Keratinocyte (primary cell): ENCODE results near the gene TOX4. TPM values are rescaled to one million over a fixed set of nuclear protein-coding genes. Genes with fewer than 3 reads are reported as not detected.

Experiments used
- DNase-seq: peaks from one replicate; pipeline ENCODE4 v3.0.0-alpha.2; 2011; ENCODE audit warnings: low read depth, missing footprints, low spot score
- FAIRE-seq: peaks from 2 replicates; lab custom pipeline; 2011; peaks lifted over from hg19 to GRCh38; lab: Jason Lieb, UNC
- H2AFZ ChIP-seq: 2 replicates; pipeline ENCODE4 v1.6.0; 2012; ENCODE audit warnings: low read length, control low read depth, inconsistent platforms; ENCODE audit not compliant: control insufficient read depth
- H3K27ac ChIP-seq: 2 replicates; pipeline ENCODE4 v1.5.1; 2011; ENCODE audit warnings: low read length; ENCODE audit not compliant: control insufficient read depth, insufficient read depth
- H3K27me3 ChIP-seq: 3 replicates; pipeline ENCODE4 v1.6.0; 2011; ENCODE audit warnings: low read length; ENCODE audit not compliant: control insufficient read depth, insufficient read depth; ENCODE audit errors: extremely low read depth
- H3K36me3 ChIP-seq, 2 experiments: 2 replicates in 1 of 2; 3 replicates in 1 of 2; pipeline ENCODE4 v1.5.1; 2011; ENCODE audit warnings: low read length in 2 of 2, mild to moderate bottlenecking in 1 of 2; ENCODE audit not compliant: control insufficient read depth in 2 of 2, insufficient read depth in 2 of 2; ENCODE audit errors: extremely low read depth in 1 of 2
- H3K4me1 ChIP-seq: 3 replicates; pipeline ENCODE4 v1.5.1; 2011; ENCODE audit warnings: low read length; ENCODE audit not compliant: control insufficient read depth, insufficient read depth; ENCODE audit errors: extremely low read depth
- H3K4me2 ChIP-seq: 3 replicates; pipeline ENCODE4 v1.6.0; 2011; ENCODE audit warnings: low read depth, low read length; ENCODE audit not compliant: control insufficient read depth, insufficient read depth; ENCODE audit errors: extremely low read depth
- H3K4me3 ChIP-seq, 3 experiments: fragments of 200-600 bp in 1 of 3; sonication (generic) in 1 of 3; 2 replicates in 2 of 3; 3 replicates in 1 of 3; pipeline ENCODE4 v1.5.1; 2011 to 2016; ENCODE audit warnings: low read length in 3 of 3, mild to moderate bottlenecking in 3 of 3, control low read depth in 2 of 3, inconsistent platforms in 1 of 3, low read depth in 1 of 3, mixed read lengths in 1 of 3, mixed run types in 1 of 3, moderate library complexity in 1 of 3; ENCODE audit not compliant: control insufficient read depth in 2 of 3, insufficient read depth in 2 of 3; ENCODE audit errors: extremely low read depth in 1 of 3
- H3K79me2 ChIP-seq: 2 replicates; pipeline ENCODE4 v1.6.0; 2012; ENCODE audit warnings: low read length; ENCODE audit not compliant: control insufficient read depth, insufficient read depth
- H3K9ac ChIP-seq: 3 replicates; pipeline ENCODE4 v1.6.0; 2011; ENCODE audit warnings: low read length; ENCODE audit not compliant: control insufficient read depth, insufficient read depth; ENCODE audit errors: extremely low read depth
- H3K9me1 ChIP-seq: 3 replicates; pipeline ENCODE4 v1.6.0; 2011; ENCODE audit warnings: low read length; ENCODE audit not compliant: control insufficient read depth, insufficient read depth; ENCODE audit errors: extremely low read depth
- H3K9me3 ChIP-seq: 2 replicates; pipeline ENCODE4 v1.5.1; 2012; ENCODE audit warnings: low read depth, low read length; ENCODE audit not compliant: control insufficient read depth
- H4K20me1 ChIP-seq: 3 replicates; pipeline ENCODE4 v1.6.0; 2011; ENCODE audit warnings: low read length; ENCODE audit not compliant: control insufficient read depth, insufficient read depth; ENCODE audit errors: extremely low read depth
- EZH2 ChIP-seq: IDR thresholded peaks from one replicate; pipeline ENCODE4 v1.6.1; 2012; ENCODE audit warnings: inconsistent platforms, mild to moderate bottlenecking, low read length, moderate library complexity
- dilution Hi-C: fragments of 300-500 bp; cut with MboI; formaldehyde crosslinking; loops from one replicate; pipeline ENCODE4 v1.7.0; 2020; ENCODE audit warnings: low sequenced_read_pairs; ENCODE audit not compliant: extremely low pct_ligation_motif_present
- polyA plus RNA-seq, 5 experiments: library from polyadenylated mRNA; depleted of rRNA in 3 of 5; stranded (reverse) in 3 of 5; stranded (forward) in 1 of 5; unstranded in 1 of 5; fragments of >200 nt; gene quantifications; 1 replicate in 1 of 5; 2 replicates in 3 of 5; 3 replicates in 1 of 5; pipeline versions ENCODE4 v1.2.1 to v1.2.3, GENCODE V29; 2011 to 2012; ENCODE audit warnings: missing spikeins in 2 of 5, low read depth in 1 of 5, low replicate concordance in 1 of 5
- TF ChIP-seq, protein P1 (sequence below), 3 experiments: IDR thresholded peaks in 1 of 3; conservative IDR thresholded peaks in 1 of 3; optimal IDR thresholded peaks in 1 of 3; 2 replicates in 2 of 3; 3 replicates in 1 of 3; pipeline versions ENCODE3 to v1.5.1; 2011; ENCODE audit warnings: low read length in 3 of 3, mild to moderate bottlenecking in 3 of 3, moderate library complexity in 2 of 3, control low read depth in 1 of 3, inconsistent platforms in 1 of 3; ENCODE audit not compliant: insufficient read depth in 2 of 3; ENCODE audit errors: extremely low read depth in 1 of 3

Gene TOX4
- polyA plus RNA-seq, 1 donor (not counting 4 experiments of a cell fraction or from before 2014, with no cell fraction given) = 85.4 TPM

GRCh38 chr14:21467616-21468015, 9.4 kb upstream of the TOX4 start:
- Histone ChIP-seq H3K27me3 (no peaks in the 10 kb centered on the region), H3K27ac (no peak overlapping the region), H3K36me3 (peaks cover 0 to 3% of the 10 kb centered on the region in 2 experiments), H3K79me2 (no peaks in the 10 kb centered on the region), H4K20me1 (no peaks in the 10 kb centered on the region), H3K4me2 (no peak overlapping the region), H3K9ac (no peak overlapping the region), H3K4me1 (no peaks in the 10 kb centered on the region), H3K4me3 (no peak overlapping the region), H3K9me1 (no peaks in the 10 kb centered on the region), H2AFZ (no peak overlapping the region), H3K9me3 (no peaks in the 10 kb centered on the region)
- dilution Hi-C loops = no loop called here
- TF ChIP-seq EZH2 = no peak
- TF ChIP-seq, protein P1, sequence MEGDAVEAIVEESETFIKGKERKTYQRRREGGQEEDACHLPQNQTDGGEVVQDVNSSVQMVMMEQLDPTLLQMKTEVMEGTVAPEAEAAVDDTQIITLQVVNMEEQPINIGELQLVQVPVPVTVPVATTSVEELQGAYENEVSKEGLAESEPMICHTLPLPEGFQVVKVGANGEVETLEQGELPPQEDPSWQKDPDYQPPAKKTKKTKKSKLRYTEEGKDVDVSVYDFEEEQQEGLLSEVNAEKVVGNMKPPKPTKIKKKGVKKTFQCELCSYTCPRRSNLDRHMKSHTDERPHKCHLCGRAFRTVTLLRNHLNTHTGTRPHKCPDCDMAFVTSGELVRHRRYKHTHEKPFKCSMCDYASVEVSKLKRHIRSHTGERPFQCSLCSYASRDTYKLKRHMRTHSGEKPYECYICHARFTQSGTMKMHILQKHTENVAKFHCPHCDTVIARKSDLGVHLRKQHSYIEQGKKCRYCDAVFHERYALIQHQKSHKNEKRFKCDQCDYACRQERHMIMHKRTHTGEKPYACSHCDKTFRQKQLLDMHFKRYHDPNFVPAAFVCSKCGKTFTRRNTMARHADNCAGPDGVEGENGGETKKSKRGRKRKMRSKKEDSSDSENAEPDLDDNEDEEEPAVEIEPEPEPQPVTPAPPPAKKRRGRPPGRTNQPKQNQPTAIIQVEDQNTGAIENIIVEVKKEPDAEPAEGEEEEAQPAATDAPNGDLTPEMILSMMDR (optimal IDR thresholded peaks at IDR 0.05 in 1 of 3, IDR thresholded peaks at IDR 0.05 in 1 of 3, conservative IDR thresholded peaks at IDR 0.05 in 1 of 3; ENCODE audit: extremely low read depth in 1 of 3, insufficient read depth in 2 of 3, low read length in 3 of 3) = no peak
- DNase-seq = no peak
- no peak for FAIRE-seq

- peak overlapping the region; percentile 91 for H3K9ac ChIP-seq
- H3K79me2 ChIP-seq = peaks cover 38% of the 10 kb centered on the region
- TF ChIP-seq EZH2 = no peak
- TF ChIP-seq, protein P1 (optimal IDR thresholded peaks at IDR 0.05 in 1 of 3, IDR thresholded peaks at IDR 0.05 in 1 of 3, conservative IDR thresholded peaks at IDR 0.05 in 1 of 3; ENCODE audit: extremely low read depth in 1 of 3, insufficient read depth in 2 of 3, low read length in 3 of 3) = no peak
- FAIRE-seq = no peak
- no peaks in the 10 kb centered on the region for H3K9me1 ChIP-seq
- peak overlapping the region; percentile 92 for H3K27ac ChIP-seq
- peaks cover 13% of the 10 kb centered on the region for H3K4me1 ChIP-seq
- H3K4me2 ChIP-seq = peak overlapping the region; percentile 88
- no peak for DNase-seq
- no peaks in the 10 kb centered on the region for H3K9me3 ChIP-seq
- peak overlapping the region; percentile 97 to 99 (median 98) for H3K4me3 ChIP-seq
- dilution Hi-C loops = no loop called here
- H2AFZ ChIP-seq = peak overlapping the region; percentile 75
- no peaks in the 10 kb centered on the region for H4K20me1 ChIP-seq
- peaks cover 0 to 4% of the 10 kb centered on the region in 2 experiments for H3K36me3 ChIP-seq
- no peaks in the 10 kb centered on the region for H3K27me3 ChIP-seq
These were observed 1.1 kb upstream of the TOX4 start for GRCh38 chr14:21475767-21476522.
